SKM-1 (cell line): ENCODE data around the gene CD28.
"Not testable (repeated sequence)": the region's sequence is repeated elsewhere in the genome, so short reads cannot be mapped to it uniquely, and the experiment has no call there.

Experiments
- DNase-seq: peaks from one replicate; lab custom pipeline; 2025; ENCODE audit not compliant: unreplicated experiment; lab: John Stamatoyannopoulos, UW

CD28 gene

DNA sequence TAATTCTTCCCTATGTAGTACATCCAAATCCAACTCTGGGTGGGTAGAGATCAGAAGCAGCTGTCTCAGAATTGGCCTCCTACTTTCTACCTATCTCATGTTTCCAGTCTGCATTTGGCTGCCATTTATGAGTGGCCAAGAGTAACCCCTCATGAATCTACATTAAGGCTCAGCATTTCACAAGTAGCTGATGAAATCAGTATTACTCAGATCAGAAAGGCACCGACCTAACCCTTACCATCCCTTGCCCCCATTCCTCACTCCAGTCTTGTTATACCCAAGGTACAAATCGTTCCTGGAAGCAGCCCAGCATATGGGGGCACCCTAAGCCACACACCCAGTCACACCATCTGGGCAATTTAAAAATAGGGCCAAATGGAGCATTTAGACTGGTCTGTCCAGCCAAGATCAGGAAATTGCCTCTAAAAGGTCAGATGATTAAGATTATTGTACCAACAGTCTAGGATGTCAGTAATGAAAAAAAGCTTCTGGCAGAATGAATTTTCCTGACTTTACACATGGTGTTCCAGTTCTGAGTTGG, 37.1 kb downstream of the CD28 start:
- no peak for DNase-seq

DNA sequence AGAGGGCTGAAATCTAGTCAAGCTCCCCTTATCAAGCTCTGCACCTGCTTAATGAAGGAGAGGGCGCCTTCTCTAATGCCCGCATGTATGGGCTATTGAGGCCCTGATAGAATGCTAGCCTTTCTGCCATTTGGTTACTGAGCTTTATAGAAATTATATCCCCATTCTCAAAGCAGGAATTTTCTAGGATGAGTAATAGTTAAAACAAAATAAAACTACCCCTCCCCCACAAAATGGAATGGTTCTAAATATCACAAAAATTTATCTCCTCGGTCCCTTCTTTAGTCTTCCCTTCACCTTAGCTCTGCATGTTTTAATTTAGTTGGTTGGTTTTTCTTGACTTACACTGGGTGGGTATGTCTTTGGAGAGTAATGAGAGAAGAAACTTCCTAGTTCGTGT, 37.7 kb downstream of the CD28 start:
- DNase-seq = no peak

DNA sequence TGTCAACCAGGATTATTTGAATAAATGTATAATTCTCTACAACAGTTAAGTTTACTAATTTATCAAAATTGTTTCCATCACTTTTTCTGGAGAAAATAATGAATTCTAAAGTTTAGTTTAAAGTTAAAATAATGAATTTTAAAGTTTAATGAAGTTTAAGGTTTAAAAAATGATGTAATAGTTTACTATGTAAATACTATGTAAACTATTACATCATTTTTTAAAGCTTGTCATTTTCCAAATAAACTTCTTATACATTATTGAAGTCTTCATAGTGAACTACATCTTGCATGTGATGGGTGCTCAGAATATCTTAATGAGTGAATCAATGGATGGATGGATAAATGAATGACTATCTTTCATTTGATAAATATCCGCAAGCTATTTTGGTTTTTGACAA, 38.8 kb downstream of the CD28 start:
- no peak for DNase-seq

DNA sequence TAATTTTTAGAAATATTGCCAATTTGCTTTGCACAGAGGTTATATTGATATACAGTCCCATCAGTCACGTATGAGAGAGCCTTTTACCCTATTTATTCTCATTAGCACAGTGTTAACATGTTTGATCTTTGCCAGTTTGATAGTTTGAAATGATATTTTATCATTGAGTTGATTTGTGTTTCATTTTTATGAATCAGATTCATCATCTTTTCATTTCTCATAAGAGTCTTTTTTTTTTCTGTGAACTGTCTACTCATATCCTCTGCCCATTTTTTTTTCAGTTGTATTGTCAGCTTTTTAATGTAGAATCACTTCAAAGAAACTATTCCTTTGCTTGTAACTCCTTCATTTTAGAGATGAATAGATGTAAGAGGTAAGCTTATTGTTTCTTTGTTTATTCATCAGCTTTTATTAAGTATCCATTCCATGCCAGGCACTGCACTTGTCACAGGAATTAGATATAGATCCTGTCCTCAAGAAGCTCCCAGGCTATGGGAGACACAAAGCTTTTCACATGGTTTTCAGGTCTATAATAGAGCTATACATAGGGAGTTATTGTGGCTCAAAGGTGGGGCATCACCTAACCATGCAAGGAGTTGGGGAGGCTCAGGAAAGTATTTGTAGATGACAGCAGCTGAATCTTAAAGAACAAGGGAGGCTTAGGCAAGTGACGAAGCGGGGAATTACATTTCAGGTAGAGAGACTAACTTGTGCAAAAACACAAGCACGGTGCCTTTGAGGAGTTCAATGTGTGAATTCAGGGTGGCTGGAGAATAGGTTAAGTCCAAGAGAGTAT, 42.1 kb downstream of the CD28 start:
- no peak for DNase-seq

DNA sequence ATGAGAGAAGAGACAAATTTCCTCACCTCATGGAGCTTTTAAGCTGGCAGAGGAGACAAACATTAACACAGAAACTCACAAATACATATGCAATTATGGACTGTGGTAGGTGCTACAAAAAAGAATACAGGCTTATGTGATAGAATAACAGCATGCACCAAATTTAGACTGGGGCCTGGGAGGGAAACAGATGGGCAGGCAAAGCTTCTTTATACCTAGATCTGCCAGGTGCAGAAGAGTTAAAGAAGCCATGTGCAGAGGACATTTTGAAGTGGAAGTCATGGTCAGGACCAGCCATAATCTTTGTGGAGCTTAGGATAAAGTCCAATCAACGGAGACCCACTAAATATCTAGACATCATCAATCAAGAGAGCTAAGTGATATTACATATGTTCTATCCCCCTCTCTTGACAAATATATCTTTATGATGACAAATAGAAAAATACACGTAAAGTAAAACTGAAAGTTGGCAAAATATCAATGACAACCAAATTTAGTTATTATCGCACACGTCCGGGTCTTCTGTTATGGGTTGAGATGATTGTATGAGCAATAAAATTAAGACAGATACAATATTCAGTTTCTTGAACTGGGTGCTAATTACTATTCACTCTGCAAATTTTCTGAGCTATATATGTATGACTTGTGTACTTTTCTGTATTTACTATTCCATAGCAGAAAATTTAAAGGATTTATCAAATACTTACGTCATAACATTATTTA, 44.1 kb downstream of the CD28 start:
- DNase-seq = no peak

DNA sequence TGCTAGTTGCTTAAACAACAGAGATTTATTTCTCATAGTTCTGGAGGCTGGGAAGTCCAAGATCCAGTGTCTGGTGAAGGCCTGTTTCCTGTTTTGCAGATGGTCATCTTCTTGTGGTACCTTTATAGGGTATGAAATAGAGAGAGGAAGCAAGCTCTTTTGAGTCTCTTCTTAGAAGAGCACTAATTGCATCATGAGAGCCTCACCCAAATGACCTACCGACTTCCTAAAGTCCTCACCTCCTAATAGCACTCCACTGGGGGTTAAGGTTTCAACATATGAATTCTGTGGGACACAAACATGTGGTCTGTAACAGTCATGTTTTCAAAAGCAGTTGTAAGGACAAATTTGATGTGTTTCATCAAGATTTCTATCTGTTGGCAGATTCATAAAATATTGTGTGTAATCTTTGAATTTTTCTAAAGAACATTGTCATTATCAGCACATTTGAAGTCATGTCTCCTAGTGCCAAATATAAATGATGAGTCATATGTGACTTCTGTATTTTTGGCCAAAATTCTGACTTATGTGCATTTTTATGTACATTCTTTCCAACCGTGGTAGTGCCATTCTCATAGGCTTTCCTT, 45.3 kb downstream of the CD28 start:
- DNase-seq = no peak

DNA sequence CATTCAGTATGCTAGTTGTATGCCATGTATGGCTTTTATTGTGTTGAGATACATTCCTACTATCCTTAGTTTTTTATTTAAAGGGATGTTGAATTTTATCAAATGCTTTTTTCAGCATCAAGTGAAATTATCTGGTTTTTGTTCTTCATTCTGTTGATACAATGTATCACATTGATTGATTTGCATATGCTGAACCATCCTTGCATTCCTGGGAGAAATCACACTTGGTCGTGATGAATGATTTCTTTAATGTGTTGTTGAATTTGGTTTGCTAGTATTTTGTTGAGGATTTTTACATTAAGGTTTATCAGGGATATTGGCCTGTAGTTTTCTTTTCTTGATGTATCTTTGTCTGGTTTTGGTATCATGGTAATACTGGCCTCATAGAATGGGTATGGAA, 49.7 kb downstream of the CD28 start:
- no peak for DNase-seq

DNA sequence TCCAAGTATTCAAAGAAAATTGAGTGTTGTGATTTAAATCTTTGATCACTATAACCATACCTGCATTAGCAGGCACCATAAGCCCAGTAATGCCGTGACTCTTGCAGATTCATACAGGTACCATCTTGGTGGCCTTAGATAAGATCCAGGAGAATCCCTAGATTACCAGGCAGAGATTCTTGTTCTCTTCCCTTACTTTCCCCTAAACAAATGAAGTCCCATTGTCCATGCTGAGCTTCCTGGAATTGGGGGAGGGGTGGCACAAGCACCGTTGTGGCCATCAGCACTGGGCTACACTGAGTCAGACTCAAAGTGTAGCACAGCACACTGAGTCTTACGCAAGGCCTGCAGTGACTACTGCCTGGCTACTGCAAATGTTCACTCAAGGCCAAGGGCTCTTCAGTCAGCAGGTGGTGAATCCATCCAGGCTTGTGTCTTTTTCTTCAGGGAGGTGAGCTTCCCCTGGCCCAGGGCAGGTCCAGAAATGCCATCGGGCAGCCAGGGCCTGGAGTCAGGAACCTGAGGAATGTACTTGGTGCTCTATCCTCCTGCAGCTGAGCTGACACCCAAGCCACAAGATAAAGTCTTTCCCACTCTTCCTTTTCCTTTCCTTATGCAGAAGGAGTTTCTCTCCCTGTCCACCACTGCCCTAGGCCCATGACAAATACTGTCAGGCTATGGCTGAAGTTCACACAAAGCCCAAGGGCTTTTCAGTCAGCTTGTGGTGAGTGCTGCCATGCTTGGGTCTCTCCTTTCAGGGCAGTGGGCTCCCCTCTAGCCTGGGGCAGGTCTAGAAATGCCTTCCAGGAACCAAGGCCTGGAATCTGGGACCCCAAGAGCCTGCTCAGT, 52.6 kb downstream of the CD28 start:
- no peak for DNase-seq

DNA sequence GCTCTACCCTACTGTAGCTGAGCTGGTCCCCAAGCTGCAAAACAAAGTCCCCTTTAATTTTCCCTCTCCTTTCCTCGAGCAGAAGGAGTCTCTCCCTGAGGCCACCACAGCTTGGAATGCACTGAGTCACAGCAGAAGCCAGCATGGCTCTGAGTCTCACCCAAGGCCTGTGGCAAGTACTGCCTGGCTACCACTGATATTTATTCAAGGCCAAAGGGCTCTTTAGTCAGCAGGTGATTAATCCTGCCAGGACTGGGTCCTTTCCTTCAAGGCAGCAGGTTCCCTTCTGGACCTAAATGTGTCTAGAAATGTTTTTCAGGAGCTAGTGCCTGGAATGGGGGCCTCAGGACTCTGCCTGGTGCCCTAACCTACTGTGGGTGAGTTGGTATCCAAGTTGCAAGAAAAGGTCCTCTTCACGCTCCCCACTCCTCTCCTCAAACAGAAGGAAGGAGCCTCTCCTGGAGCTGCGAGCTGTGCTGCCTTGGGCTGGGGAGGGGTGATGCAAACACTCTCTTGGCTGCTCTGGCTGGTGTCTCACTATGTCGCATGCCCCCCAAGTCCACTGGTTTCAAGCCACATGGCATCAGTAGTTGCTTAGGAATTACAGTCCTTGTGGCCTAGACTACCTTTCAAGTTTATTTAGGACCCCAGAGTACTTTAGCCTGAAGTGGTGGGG, 53.4 kb downstream of the CD28 start:
- DNase-seq = no peak

DNA sequence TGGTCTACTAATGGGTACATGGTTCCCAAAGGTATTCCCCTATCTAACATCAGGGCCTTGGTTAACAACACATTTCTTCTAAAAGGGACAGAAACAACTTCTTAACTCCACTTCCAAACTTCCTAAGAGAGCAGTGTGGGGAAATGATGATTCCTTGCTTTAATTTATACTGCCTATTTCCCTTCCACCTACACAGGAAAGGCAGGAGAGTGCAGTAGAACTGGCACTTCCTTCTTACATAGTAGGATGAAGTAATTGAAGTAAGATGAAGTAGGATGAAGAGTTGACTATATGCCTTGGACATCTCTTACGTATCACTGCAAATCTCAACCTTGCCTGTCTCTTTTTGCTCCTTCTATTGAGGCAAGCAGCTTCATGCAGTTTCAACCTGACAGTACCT, 54.7 kb downstream of the CD28 start:
- no peak for DNase-seq

DNA sequence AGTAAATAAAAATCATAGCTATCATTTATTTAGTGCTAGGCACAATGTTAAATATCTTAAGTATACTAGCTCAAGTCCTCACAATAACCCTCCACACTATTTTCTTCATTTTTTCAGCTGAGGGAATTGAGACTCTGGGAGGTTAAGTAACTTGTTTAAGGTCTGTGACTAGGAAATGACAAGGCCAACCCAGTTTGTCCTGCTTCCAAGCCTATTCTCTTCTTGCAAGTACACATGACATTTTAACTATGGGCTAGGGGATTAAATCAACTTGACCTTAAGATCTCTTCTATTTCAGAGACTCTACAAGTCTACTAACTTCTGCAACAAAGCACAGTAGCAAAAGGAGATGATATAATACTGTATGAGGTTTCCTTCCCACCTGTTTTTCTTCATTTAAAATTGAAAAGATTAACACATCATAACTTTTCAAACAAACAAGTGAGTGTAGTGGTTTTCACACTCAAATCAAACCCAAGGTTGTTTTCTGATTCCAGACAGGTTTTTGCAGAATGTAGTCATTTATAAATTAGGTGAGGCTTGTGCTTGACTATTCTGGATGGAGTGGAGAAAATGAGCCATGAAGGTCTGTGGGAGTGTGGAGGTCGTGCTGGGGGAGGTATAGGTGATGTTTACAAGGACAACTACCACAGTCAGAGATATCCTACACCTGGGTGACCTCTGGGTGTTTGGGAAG, 57.0 kb downstream of the CD28 start:
- DNase-seq = no peak

DNA sequence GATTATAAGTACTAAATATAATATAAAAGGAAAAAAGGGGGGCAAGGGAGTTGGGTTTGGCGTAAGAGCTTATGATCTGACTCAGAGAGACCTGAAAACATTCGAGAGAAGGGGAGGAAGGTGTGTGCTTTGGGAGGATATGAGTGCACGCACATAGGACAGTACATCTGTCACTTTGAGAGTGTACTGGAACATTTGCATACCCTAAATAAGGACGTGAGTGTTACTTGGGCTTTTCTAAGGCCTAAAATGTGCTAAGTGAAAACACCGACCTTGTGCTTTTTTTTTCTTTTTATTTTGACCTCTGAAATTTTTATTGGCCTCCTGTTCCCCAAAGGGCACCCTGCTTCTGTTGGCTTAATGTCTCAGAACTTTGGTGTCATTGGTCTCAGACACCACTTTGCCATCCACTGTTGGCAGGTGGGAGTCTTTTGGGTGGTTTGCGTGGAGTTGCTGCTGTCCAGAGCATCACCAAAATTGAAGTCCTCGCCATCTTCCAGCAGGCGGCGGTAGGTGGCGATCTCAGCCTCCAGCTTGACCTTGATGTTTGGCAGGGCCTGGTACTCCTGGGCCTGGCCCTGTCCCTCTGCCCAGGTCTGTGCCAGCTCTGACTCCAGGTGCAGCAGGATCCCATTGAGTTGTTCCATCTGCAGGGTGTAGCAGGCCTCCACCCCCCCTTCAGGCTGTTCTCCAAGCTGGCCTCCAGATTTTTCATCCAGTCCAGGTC, 57.7 kb downstream of the CD28 start:
- no peak for DNase-seq

DNA sequence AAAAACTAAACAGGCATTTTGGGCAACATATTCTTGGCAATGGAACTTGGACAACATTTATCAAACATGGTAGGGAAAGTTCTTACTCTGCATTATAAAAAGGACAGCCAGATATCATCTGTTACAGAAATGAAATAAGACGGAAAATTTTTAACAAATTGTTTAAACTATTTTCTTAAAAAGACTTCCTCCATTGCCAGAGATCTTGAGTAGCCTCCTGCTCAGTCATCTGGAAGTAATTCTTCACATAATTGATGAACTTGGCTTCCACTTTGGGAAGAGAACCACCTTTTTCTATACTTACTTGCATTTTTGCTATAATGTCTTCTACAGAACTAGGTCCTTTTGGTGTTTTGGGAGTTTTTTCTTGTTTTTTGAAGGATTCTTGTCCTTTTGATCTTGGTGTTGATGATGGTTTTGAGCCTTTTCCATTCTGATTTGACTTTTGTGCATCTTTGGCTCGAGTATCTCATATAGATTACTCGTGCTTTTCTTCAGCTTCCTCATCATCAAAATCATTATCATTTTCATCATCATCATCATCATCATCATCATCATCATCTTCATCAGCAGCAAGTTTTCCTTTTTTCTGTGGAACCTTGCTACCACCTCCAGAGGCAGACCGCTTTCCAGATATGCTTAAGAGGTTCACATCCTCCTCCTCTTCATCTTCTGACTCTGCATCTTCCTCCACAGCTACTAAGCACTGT, 66.2 kb downstream of the CD28 start:
- DNase-seq = no peak

DNA sequence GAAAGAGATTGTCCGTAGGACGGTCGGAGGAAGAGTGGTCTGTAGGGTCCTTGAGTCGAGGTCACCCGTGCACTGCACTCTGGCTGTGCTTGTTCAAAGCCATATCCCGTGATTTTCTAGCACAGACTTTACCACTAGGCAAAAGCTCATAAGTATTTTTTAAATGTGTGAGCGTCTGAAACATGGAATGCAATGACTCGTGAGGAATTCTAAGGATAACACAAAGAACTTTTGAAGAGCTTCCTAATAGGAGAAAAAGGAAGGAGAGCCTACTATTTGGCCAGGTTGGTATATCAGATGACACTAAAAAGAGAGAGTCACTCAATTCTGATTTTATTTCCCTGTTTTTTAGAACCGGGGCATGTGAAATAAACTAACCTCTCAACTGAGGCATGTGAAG, 68.3 kb downstream of the CD28 start:
- no peak for DNase-seq

DNA sequence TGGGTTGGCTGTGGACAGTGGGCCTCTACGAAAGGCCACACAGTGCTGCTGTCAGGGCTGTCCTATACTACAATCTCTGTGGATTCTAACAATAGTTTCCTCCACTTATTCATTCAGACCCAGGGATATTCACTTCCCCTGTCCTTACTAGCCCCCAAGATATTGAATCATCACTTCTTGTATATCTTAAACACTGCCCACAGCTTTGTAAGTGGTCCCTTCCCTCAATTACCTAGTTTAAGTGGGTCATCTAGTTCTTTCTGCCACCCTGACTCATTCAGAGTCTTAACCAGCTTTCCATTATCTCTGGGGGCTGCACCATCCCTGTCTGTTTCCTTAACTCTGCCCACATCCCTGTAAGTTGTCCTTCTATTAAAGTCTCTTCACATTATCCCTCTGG, 69.2 kb downstream of the CD28 start:
- no peak for DNase-seq

DNA sequence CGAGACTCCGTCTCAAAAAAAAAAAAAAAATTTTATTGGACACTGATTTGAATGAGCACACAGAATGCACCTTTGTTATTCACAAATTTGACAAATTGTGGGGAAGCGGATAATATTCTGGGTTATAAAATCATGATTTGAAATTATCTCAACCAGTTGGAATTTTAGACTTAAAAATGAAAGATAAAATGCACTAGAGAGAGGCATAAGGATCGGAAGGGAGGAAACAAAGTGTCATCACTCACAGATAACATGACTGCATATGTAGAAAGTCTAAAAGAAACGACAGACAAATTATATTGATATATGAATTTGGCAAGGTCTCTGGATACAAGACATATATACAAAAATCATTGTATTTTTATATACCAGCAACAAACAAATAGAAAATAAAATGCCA, 70.6 kb downstream of the CD28 start:
- no peak for DNase-seq

DNA sequence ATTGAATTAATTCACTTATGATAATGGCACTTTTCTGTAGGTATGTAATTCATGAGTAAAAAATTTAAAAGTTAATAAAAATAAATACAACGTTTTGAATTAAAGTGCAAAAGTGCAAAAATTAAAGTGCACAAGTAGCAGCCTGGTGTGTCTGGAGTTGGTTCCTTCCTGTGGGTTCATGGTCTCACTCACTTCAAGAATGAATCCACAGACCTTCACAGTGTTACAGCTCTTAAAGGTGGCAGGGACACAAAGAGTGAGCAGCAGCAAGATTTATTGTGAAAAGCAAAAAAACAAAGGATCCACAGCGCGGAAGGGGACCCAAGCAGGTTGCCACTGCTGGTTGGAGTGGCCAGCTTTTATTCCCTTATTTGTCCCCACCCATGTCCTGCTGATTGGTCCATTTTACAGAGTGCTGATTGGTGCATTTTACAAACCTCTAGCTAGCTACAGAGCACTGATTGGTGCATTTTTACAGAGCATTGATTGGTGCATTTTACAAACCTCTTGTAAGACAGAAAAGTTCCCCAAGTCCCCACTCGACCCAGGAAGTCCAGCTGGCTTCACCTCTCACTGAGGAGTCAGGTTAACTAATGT, 73.1 kb downstream of the CD28 start:
- not testable (repeated sequence) for DNase-seq

DNA sequence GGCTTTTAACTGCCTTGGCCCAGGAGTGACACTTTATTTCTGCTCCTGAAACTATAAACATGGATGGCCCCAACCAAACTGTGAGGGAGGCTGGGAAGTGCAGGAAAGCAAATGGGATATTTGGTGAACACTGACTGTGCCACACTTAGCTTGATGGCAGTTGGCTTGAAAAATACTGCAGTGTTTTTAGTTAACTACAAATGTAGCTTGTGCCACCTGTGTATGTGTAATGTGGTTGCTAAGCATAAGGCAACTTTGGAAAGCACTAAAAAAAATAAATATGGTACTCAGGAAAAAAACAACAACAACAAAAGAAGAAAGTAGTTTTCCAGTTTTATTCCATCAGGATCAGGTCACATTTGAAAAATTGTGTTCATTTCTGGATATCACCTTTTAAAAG, 73.8 kb downstream of the CD28 start:
- DNase-seq = no peak
